Loucy (cell line): ENCODE data around the gene FTL.

Experiments
- EZH2phosphoT487 ChIP-seq: fragments of 200-600 bp; IDR thresholded peaks from 2 replicates; pipeline ENCODE4 v1.6.1; 2018; ENCODE audit warnings: antibody characterized with exemption, mild to moderate bottlenecking, moderate library complexity, borderline replicate concordance
- TF ChIP-seq, protein P1 (sequence below): fragments of 200-600 bp; sonication (generic); conservative IDR thresholded peaks from 2 replicates; pipeline ENCODE4 v1.5.1; 2014; ENCODE audit warnings: mild to moderate bottlenecking, antibody characterized with exemption, low read length

DNA sequence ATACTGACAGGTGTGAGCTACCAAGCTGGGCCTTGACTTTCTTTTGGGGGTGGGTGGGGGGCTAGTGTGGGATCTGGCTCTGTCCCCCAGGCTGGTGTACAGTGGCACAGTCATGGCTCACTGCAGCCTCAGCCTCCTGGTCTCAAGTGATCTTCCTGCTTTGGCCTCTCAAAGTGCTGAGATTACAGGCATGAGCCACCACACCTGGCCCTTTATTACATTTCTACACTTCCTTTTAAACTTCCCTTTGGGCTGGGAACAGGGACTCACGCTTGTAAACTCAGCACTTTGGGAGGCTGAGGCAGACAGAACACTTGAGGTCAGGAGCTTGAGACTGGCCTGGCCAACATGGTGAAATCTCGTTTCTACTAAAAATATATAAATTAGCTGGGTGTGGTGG, 12.0 kb downstream of the FTL start:
- TF ChIP-seq, protein P1, sequence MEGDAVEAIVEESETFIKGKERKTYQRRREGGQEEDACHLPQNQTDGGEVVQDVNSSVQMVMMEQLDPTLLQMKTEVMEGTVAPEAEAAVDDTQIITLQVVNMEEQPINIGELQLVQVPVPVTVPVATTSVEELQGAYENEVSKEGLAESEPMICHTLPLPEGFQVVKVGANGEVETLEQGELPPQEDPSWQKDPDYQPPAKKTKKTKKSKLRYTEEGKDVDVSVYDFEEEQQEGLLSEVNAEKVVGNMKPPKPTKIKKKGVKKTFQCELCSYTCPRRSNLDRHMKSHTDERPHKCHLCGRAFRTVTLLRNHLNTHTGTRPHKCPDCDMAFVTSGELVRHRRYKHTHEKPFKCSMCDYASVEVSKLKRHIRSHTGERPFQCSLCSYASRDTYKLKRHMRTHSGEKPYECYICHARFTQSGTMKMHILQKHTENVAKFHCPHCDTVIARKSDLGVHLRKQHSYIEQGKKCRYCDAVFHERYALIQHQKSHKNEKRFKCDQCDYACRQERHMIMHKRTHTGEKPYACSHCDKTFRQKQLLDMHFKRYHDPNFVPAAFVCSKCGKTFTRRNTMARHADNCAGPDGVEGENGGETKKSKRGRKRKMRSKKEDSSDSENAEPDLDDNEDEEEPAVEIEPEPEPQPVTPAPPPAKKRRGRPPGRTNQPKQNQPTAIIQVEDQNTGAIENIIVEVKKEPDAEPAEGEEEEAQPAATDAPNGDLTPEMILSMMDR: no peak
- no peak for TF ChIP-seq EZH2phosphoT487
